Astrocyte (in vitro differentiated cells and primary cell): ENCODE results near the gene PLA2G6. TPM values are rescaled to one million over a fixed set of nuclear protein-coding genes. Genes with fewer than 3 reads are reported as not detected.
A peak's percentile ranks its signal among the peaks of the same experiment; 100 is the strongest.

Source experiments
- DNase-seq: peaks from one replicate; pipeline ENCODE4 v3.0.0-alpha.2; 2010; ENCODE audit warnings: low read depth
- FAIRE-seq: peaks from 2 replicates; lab custom pipeline; 2011; peaks lifted over from hg19 to GRCh38; lab: Jason Lieb, UNC
- H2AFZ ChIP-seq: 2 replicates; pipeline ENCODE4 v1.6.0; 2012; ENCODE audit warnings: low read depth, low read length, inconsistent platforms
- H3K27ac ChIP-seq: 2 replicates; pipeline ENCODE4 v1.5.1; 2011; ENCODE audit warnings: low read depth, low read length, inconsistent platforms
- H3K27me3 ChIP-seq: 2 replicates; pipeline ENCODE4 v1.6.0; 2011; ENCODE audit warnings: low read length, inconsistent platforms; ENCODE audit not compliant: insufficient read depth
- H3K36me3 ChIP-seq: 2 replicates; pipeline ENCODE4 v1.5.1; 2011; ENCODE audit warnings: low read length, inconsistent platforms; ENCODE audit not compliant: insufficient read depth
- H3K4me1 ChIP-seq: 2 replicates; pipeline ENCODE4 v1.5.1; 2011; ENCODE audit warnings: low read length, inconsistent platforms; ENCODE audit not compliant: insufficient read depth
- H3K4me2 ChIP-seq: 2 replicates; pipeline ENCODE4 v1.6.0; 2012; ENCODE audit warnings: low read length, inconsistent platforms
- H3K4me3 ChIP-seq: 2 replicates; pipeline ENCODE4 v1.5.1; 2011; ENCODE audit warnings: low read depth, mild to moderate bottlenecking, low read length, inconsistent platforms; ENCODE audit not compliant: insufficient read depth
- H3K79me2 ChIP-seq: 2 replicates; pipeline ENCODE4 v1.6.0; 2012; ENCODE audit warnings: mild to moderate bottlenecking, low read length, inconsistent platforms; ENCODE audit not compliant: insufficient read depth
- H3K9ac ChIP-seq: 2 replicates; pipeline ENCODE4 v1.6.0; 2012; ENCODE audit warnings: mild to moderate bottlenecking, low read length, inconsistent platforms
- H3K9me3 ChIP-seq: 2 replicates; pipeline ENCODE4 v1.5.1; 2012; ENCODE audit warnings: low read depth, mild to moderate bottlenecking, low read length, inconsistent platforms; ENCODE audit not compliant: insufficient read depth
- H4K20me1 ChIP-seq: 2 replicates; pipeline ENCODE4 v1.6.0; 2012; ENCODE audit warnings: low read length, inconsistent platforms; ENCODE audit not compliant: insufficient read depth
- H3K27ac Mint-ChIP-seq: one replicate; pipeline ENCODE4 v1.8.0; 2021; ENCODE audit warnings: mild to moderate bottlenecking, mixed read lengths; ENCODE audit not compliant: unreplicated experiment
- H3K27me3 Mint-ChIP-seq: one replicate; pipeline ENCODE4 v1.8.0; 2021; ENCODE audit warnings: low read depth, mixed read lengths; ENCODE audit not compliant: unreplicated experiment
- H3K36me3 Mint-ChIP-seq: one replicate; pipeline ENCODE4 v1.8.0; 2021; ENCODE audit warnings: low read depth, mixed read lengths; ENCODE audit not compliant: unreplicated experiment
- H3K4me1 Mint-ChIP-seq: one replicate; pipeline ENCODE4 v1.8.0; 2021; ENCODE audit warnings: low read depth, mixed read lengths; ENCODE audit not compliant: unreplicated experiment
- H3K4me3 Mint-ChIP-seq: one replicate; pipeline ENCODE4 v1.8.0; 2021; ENCODE audit warnings: mild to moderate bottlenecking, moderate library complexity, mixed read lengths; ENCODE audit not compliant: unreplicated experiment
- H3K9me3 Mint-ChIP-seq: one replicate; pipeline ENCODE4 v1.8.0; 2021; ENCODE audit warnings: mild to moderate bottlenecking, mixed read lengths; ENCODE audit not compliant: unreplicated experiment
- CTCF ChIP-seq: IDR thresholded peaks from 2 replicates; pipeline ENCODE4 v1.5.1; 2011; ENCODE audit warnings: low read depth, mild to moderate bottlenecking, inconsistent platforms, low read length, moderate library complexity; ENCODE audit not compliant: insufficient read depth
- EZH2 ChIP-seq: IDR thresholded peaks from 2 replicates; pipeline ENCODE4 v1.6.1; 2012; ENCODE audit warnings: mild to moderate bottlenecking, low read length, inconsistent platforms; ENCODE audit not compliant: insufficient read depth
- total RNA-seq: library from RNA; stranded (reverse); gene quantifications from 2 replicates; pipeline ENCODE4 v1.2.1, GENCODE V29; 2021

Gene PLA2G6
- total RNA-seq, 1 donor from 2014 or later: 10.0 TPM

GRCh38 chr22:38097058-38097457 lies 84.6 kb downstream of the PLA2G6 start:
- Histone ChIP-seq H3K4me2 (no peak overlapping the region), H3K9ac (no peak overlapping the region), H2AFZ (no peak overlapping the region), H3K4me3 (no peak overlapping the region), H3K79me2 (no peaks in the 10 kb centered on the region), H3K27me3 (no peaks in the 10 kb centered on the region), H4K20me1 (no peaks in the 10 kb centered on the region), H3K4me1 (peaks cover 9% of the 10 kb centered on the region), H3K36me3 (no peaks in the 10 kb centered on the region), H3K27ac (no peak overlapping the region), H3K9me3 (no peaks in the 10 kb centered on the region)
- Mint-ChIP-seq H3K4me1 (peaks cover 6% of the 10 kb centered on the region), H3K36me3 (no peaks in the 10 kb centered on the region), H3K27me3 (no peaks in the 10 kb centered on the region), H3K27ac (no peak overlapping the region), H3K9me3 (no peaks in the 10 kb centered on the region), H3K4me3 (peak overlapping the region; percentile 70)
- TF ChIP-seq CTCF (no peak), EZH2 (no peak)
- DNase-seq (no peak), FAIRE-seq (no peak)

- Histone ChIP-seq H3K79me2 (no peaks in the 10 kb centered on the region), H3K9me3 (no peaks in the 10 kb centered on the region), H3K4me2 (no peak overlapping the region), H3K27ac (no peak overlapping the region), H3K27me3 (no peaks in the 10 kb centered on the region), H3K4me3 (no peak overlapping the region), H2AFZ (no peak overlapping the region), H3K9ac (no peak overlapping the region), H4K20me1 (no peaks in the 10 kb centered on the region), H3K4me1 (no peaks in the 10 kb centered on the region), H3K36me3 (no peaks in the 10 kb centered on the region)
- Mint-ChIP-seq H3K27me3 (peaks cover 7% of the 10 kb centered on the region), H3K4me3 (no peak overlapping the region), H3K27ac (no peak overlapping the region), H3K9me3 (no peaks in the 10 kb centered on the region), H3K36me3 (peaks cover 6% of the 10 kb centered on the region), H3K4me1 (no peaks in the 10 kb centered on the region)
- DNase-seq (no peak), FAIRE-seq (no peak)
- TF ChIP-seq CTCF: no peak
- no peak for TF ChIP-seq EZH2
Observed at GRCh38 chr22:38089474-38089851, 92.2 kb downstream of the PLA2G6 start.

- H3K4me2 ChIP-seq: peak overlapping the region; percentile 59
- Mint-ChIP-seq H3K4me1 (no peaks in the 10 kb centered on the region), H3K27ac (no peak overlapping the region), H3K27me3 (peaks cover 7% of the 10 kb centered on the region), H3K4me3 (no peak overlapping the region), H3K9me3 (no peaks in the 10 kb centered on the region), H3K36me3 (peaks cover 6% of the 10 kb centered on the region)
- no peaks in the 10 kb centered on the region for H3K36me3 ChIP-seq
- H3K27me3 ChIP-seq: no peaks in the 10 kb centered on the region
- H3K27ac ChIP-seq: no peak overlapping the region
- FAIRE-seq: no peak
- TF ChIP-seq CTCF: no peak
- TF ChIP-seq EZH2: no peak
- DNase-seq: no peak
- no peaks in the 10 kb centered on the region for H3K4me1 ChIP-seq
- H3K4me3 ChIP-seq: no peak overlapping the region
- H3K9me3 ChIP-seq: no peaks in the 10 kb centered on the region
- no peaks in the 10 kb centered on the region for H4K20me1 ChIP-seq
- no peak overlapping the region for H3K9ac ChIP-seq
- H2AFZ ChIP-seq: peak overlapping the region; percentile 47
- H3K79me2 ChIP-seq: no peaks in the 10 kb centered on the region
Observed at GRCh38 chr22:38088629-38089473, 92.8 kb downstream of the PLA2G6 start.
